ENCODE measurements around the gene SH3YL1. TPM values are rescaled to one million over a fixed set of nuclear protein-coding genes. Genes with fewer than 3 reads are reported as not detected.
"Not testable (repeated sequence)": the region's sequence is repeated elsewhere in the genome, so short reads cannot be mapped to it uniquely, and the experiment has no call there.

SH3YL1 gene
- total RNA-seq, 3 donors from 2014 or later (not counting 1 experiment from before 2014, with no cell fraction given): 28.3 to 42.2 (median 32.3) TPM

DNA sequence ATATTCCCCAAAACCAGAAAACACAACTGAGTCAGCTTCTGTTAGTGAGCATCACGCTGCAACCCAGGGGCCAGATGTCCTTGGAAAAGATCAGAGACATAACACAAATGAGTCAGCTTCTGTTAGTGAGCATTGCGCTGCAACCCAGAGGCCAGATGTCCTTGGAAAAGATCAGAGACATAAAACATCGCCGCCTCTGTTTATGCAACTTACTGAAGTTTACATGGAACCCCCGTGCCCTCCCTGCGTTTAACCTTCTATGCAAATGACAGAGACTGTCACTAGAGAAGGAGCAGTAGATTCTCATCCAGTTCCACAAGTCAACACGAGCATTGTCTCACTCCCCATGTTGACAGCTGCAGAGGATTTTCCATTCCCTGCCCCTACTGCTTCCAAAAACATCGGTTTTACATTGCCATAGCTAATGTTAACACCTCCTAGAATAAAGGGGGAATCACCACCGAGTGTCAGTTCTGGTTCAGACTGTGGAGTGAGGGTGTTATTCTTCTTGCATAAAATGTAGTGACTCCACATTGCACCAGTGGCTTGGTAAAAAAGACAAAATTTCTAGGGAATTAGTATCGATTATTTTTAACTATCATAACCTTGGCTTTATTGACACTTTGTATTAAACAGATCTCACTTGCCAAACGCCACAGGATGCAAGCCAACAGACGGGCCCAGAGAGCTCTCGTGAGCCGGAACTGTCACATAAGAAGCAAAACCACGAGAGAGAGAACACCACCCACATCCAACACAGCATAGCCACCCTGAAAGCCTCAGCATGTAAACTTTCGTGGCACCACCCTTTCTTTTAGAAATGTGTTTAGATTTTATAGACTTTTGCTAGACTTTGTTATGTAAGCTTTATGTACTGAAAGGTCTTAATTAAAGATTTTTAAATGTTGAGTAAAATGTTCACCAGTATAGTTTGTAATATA lies 87.7 kb downstream of the SH3YL1 start:
- WGBS (ENCODE audit: insufficient coverage): 37% methylated on average over 14 of the region's 16 CpGs
- Mint-ChIP-seq H3K4me1 (peaks cover 51 to 61% of the 10 kb centered on the region in 2 donors), H3K27ac (peak overlapping the region; percentile 76 to 88), H3K27me3 (ENCODE audit: low read depth in 2 of 2) (no peaks in the 10 kb centered on the region), H3K36me3 (no peaks in the 10 kb centered on the region), H3K9me3 (no peaks in the 10 kb centered on the region), H3K4me3 (peak overlapping the region; percentile 88)
- Histone ChIP-seq H3K36me3 (ENCODE audit: control insufficient read depth, insufficient read depth, low read length) (no peaks in the 10 kb centered on the region), H3K9me3 (ENCODE audit: control insufficient read depth, insufficient read depth, low read length) (no peaks in the 10 kb centered on the region), H3K4me1 (ENCODE audit: control insufficient read depth, insufficient read depth, low read length) (peaks cover 30% of the 10 kb centered on the region), H3K27ac (ENCODE audit: low read length) (peak overlapping the region; percentile 20), H3K27me3 (ENCODE audit: control insufficient read depth, insufficient read depth, low read length) (peaks cover under 1% of the 10 kb centered on the region), H3K4me3 (ENCODE audit: low read length) (no peak overlapping the region)
- TF ChIP-seq, protein P1, sequence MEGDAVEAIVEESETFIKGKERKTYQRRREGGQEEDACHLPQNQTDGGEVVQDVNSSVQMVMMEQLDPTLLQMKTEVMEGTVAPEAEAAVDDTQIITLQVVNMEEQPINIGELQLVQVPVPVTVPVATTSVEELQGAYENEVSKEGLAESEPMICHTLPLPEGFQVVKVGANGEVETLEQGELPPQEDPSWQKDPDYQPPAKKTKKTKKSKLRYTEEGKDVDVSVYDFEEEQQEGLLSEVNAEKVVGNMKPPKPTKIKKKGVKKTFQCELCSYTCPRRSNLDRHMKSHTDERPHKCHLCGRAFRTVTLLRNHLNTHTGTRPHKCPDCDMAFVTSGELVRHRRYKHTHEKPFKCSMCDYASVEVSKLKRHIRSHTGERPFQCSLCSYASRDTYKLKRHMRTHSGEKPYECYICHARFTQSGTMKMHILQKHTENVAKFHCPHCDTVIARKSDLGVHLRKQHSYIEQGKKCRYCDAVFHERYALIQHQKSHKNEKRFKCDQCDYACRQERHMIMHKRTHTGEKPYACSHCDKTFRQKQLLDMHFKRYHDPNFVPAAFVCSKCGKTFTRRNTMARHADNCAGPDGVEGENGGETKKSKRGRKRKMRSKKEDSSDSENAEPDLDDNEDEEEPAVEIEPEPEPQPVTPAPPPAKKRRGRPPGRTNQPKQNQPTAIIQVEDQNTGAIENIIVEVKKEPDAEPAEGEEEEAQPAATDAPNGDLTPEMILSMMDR (IDR thresholded peaks at IDR 0.05): no peak
- DNase-seq (peak; percentile 46 to 83), ATAC-seq (peak; percentile 86 to 99 (median 92))
- intact Hi-C loops (cut with micrococcal nuclease): loop anchor here (1.0 to 5.0 kb wide), 2 partner anchors 17 to 61 kb away; no protein-coding TSS in a partner anchor

DNA sequence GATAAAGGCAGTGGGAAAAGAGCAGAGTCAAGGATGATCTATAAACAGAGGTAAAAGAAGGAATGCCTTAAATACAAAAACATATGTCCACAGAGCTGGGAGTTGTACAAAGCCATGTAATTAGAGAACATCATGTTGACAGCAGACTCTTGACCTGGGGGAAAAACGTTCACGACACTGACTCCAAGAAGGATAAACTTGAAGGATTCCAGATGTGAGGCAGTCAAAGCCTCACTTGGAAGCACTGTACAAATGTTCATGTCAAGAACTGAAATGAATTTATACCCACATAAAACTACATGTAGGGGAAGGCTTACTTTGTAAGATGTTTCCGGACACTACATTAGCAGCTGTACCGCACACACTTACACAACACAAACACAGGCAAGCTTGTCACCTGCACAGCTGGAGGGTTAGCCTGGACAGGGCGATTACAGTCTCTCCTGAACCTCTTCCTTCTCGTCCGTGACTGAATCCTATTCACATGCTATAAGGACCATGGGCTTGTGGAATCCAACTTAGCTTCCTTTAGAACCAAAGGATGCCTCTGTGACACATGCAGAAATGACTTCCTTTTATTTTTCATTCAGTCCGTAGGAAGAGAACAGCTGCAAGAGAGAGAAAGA lies 88.6 kb downstream of the SH3YL1 start:
- Histone ChIP-seq H3K4me3 (ENCODE audit: low read length) (no peak overlapping the region), H3K27me3 (ENCODE audit: control insufficient read depth, insufficient read depth, low read length) (peaks cover 2% of the 10 kb centered on the region), H3K27ac (ENCODE audit: low read length) (no peak overlapping the region), H3K36me3 (ENCODE audit: control insufficient read depth, insufficient read depth, low read length) (no peaks in the 10 kb centered on the region), H3K4me1 (ENCODE audit: control insufficient read depth, insufficient read depth, low read length) (peaks cover 30% of the 10 kb centered on the region), H3K9me3 (ENCODE audit: control insufficient read depth, insufficient read depth, low read length) (no peaks in the 10 kb centered on the region)
- ATAC-seq: no peak
- 81% methylated on average over 8 of the region's 8 CpGs for WGBS (ENCODE audit: insufficient coverage)
- no peak for DNase-seq
- Mint-ChIP-seq H3K36me3 (no peaks in the 10 kb centered on the region), H3K27me3 (ENCODE audit: low read depth in 2 of 2) (no peaks in the 10 kb centered on the region), H3K9me3 (no peaks in the 10 kb centered on the region), H3K4me1 (peaks cover 42 to 54% of the 10 kb centered on the region in 2 donors), H3K4me3 (peak overlapping the region; percentile 88), H3K27ac (peak overlapping the region; percentile 76 to 88)
- intact Hi-C loops (cut with micrococcal nuclease): loop anchor here (5.0 kb wide), 1 partner anchor 62 kb away; no protein-coding TSS in a partner anchor
- TF ChIP-seq, protein P1 (IDR thresholded peaks at IDR 0.05): no peak

DNA sequence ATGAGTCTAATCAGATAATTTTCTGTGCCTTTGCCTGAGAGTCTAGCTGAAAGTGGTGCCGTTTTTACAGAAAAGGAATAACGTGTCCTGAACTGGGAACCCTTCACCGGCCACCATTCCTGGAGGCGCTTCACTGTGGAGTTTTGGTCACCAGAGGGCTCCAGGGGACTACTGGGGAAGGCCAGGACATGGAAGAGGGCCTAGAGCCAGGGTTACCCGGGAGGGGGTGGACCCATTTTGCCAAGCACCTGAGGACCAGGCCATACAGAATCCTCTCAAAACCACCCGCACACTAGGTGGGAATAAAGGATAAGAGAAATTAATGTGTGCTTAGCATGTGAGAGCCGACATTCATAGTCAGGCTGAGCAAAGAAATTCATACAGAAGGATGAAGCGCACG lies 91.7 kb downstream of the SH3YL1 start:
- ATAC-seq: not testable (repeated sequence)
- 84% methylated on average over 9 of the region's 9 CpGs for WGBS (ENCODE audit: insufficient coverage)
- H3K27me3 Mint-ChIP-seq (ENCODE audit: low read depth in 2 of 2): peaks cover 7 to 13% of the 10 kb centered on the region in 2 donors

DNA sequence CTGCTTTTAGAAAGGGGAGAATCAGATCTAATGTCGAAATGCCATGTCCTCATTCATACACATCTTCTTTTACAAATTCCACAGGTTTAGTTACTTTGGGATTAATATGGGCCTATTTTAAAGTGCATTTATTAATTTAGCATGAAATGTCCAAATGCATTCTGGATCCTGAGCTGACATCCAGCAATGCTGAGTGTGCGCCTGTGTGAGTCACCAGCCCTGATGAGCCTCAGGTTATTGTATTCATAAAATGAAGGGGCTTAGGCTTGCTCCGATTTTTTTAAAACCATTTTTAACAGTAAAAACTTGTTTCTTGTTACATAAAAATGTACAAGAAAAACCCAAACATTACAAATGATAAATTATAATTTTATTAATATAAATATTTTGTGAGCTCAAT lies 94.1 kb downstream of the SH3YL1 start:
- no peaks in the 10 kb centered on the region for H3K36me3 Mint-ChIP-seq
- H3K4me3 ChIP-seq (ENCODE audit: low read length): no peak overlapping the region
- no peak overlapping the region for H3K4me3 Mint-ChIP-seq
- H3K9me3 ChIP-seq (ENCODE audit: control insufficient read depth, insufficient read depth, low read length): no peaks in the 10 kb centered on the region
- TF ChIP-seq, protein P1 (IDR thresholded peaks at IDR 0.05): no peak
- DNase-seq: no peak
- no peak overlapping the region for H3K27ac ChIP-seq (ENCODE audit: low read length)
- no peak overlapping the region for H3K27ac Mint-ChIP-seq
- WGBS (ENCODE audit: insufficient coverage): 100% methylated on average over 1 of the region's 3 CpGs
- intact Hi-C loops (cut with micrococcal nuclease): no loop called here
- no peaks in the 10 kb centered on the region for H3K9me3 Mint-ChIP-seq
- no peaks in the 10 kb centered on the region for H3K36me3 ChIP-seq (ENCODE audit: control insufficient read depth, insufficient read depth, low read length)
- no peak for ATAC-seq
- H3K27me3 Mint-ChIP-seq (ENCODE audit: low read depth in 2 of 2): peaks cover 7 to 13% of the 10 kb centered on the region in 2 donors
- H3K4me1 ChIP-seq (ENCODE audit: control insufficient read depth, insufficient read depth, low read length): peaks cover 5% of the 10 kb centered on the region
- H3K4me1 Mint-ChIP-seq: peaks cover 17 to 22% of the 10 kb centered on the region in 2 donors
- H3K27me3 ChIP-seq (ENCODE audit: control insufficient read depth, insufficient read depth, low read length): peaks cover 2% of the 10 kb centered on the region

More for the DNA sequence above, 91.7 kb downstream of the SH3YL1 start:
- DNase-seq: peak in 1 of 2 donors; percentile 42
- H3K36me3 Mint-ChIP-seq; H3K27ac Mint-ChIP-seq; intact Hi-C loops (cut with micrococcal nuclease); H3K4me3 ChIP-seq (ENCODE audit: low read length); H3K27ac ChIP-seq (ENCODE audit: low read length); H3K9me3 Mint-ChIP-seq; H3K27me3 ChIP-seq (ENCODE audit: control insufficient read depth, insufficient read depth, low read length); H3K4me3 Mint-ChIP-seq; H3K36me3 ChIP-seq (ENCODE audit: control insufficient read depth, insufficient read depth, low read length); H3K9me3 ChIP-seq (ENCODE audit: control insufficient read depth, insufficient read depth, low read length): not testable (repeated sequence)
- H3K4me1 Mint-ChIP-seq: peaks cover 28 to 33% of the 10 kb centered on the region in 2 donors
- peaks cover 21% of the 10 kb centered on the region for H3K4me1 ChIP-seq (ENCODE audit: control insufficient read depth, insufficient read depth, low read length)
